Measurements from ENCODE around the gene PEAR1.

PEAR1 gene

GRCh38 chr1:156884560-156885184, 8.8 kb upstream of the PEAR1 start:
- no peak for DNase-seq

GRCh38 chr1:156885314-156885713, 8.2 kb upstream of the PEAR1 start:
- no peak for DNase-seq

GRCh38 chr1:156885880-156886355, 7.6 kb upstream of the PEAR1 start:
- no peak for DNase-seq

- no peak for DNase-seq
These were observed 6.8 kb upstream of the PEAR1 start for GRCh38 chr1:156886583-156887281.

- DNase-seq, result no peak
These were observed 6.2 kb upstream of the PEAR1 start for GRCh38 chr1:156887317-156887716.

- no peak for DNase-seq
These were observed 5.8 kb upstream of the PEAR1 start for GRCh38 chr1:156887734-156888133.

GRCh38 chr1:156889802-156890580, 3.5 kb upstream of the PEAR1 start:
- DNase-seq, result peak; percentile 73

- peak; percentile 76 for DNase-seq
These were observed 1.1 kb upstream of the PEAR1 start for GRCh38 chr1:156892190-156893047.

GRCh38 chr1:156894001-156894400, 483 bp downstream of the PEAR1 start:
- DNase-seq, result no peak

GRCh38 chr1:156894711-156895454, 1.4 kb downstream of the PEAR1 start:
- DNase-seq, result no peak

GRCh38 chr1:156895455-156895812, 1.9 kb downstream of the PEAR1 start:
- no peak for DNase-seq

GRCh38 chr1:156895927-156896326, 2.4 kb downstream of the PEAR1 start:
- DNase-seq, result no peak

GRCh38 chr1:156896490-156897033, 3.0 kb downstream of the PEAR1 start:
- no peak for DNase-seq

- DNase-seq, result no peak
These were observed 3.7 kb downstream of the PEAR1 start for GRCh38 chr1:156897078-156897825.

GRCh38 chr1:156898161-156898566, 4.6 kb downstream of the PEAR1 start:
- no peak for DNase-seq

- no peak for DNase-seq
These were observed 5.6 kb downstream of the PEAR1 start for GRCh38 chr1:156898971-156899664.

- no peak for DNase-seq
These were observed 6.6 kb downstream of the PEAR1 start for GRCh38 chr1:156899956-156900718.

- no peak for DNase-seq
These were observed 7.5 kb downstream of the PEAR1 start for GRCh38 chr1:156900896-156901589.

GRCh38 chr1:156901590-156901900, 8.0 kb downstream of the PEAR1 start:
- DNase-seq, result no peak

All from NCI-H1092 (cell line).